ENCODE results near the gene GJD4. TPM values are rescaled to one million over a fixed set of nuclear protein-coding genes. Genes with fewer than 3 reads are reported as not detected.

The GJD4 gene
- total RNA-seq, 2 donors from 2014 or later: not detected

DNA sequence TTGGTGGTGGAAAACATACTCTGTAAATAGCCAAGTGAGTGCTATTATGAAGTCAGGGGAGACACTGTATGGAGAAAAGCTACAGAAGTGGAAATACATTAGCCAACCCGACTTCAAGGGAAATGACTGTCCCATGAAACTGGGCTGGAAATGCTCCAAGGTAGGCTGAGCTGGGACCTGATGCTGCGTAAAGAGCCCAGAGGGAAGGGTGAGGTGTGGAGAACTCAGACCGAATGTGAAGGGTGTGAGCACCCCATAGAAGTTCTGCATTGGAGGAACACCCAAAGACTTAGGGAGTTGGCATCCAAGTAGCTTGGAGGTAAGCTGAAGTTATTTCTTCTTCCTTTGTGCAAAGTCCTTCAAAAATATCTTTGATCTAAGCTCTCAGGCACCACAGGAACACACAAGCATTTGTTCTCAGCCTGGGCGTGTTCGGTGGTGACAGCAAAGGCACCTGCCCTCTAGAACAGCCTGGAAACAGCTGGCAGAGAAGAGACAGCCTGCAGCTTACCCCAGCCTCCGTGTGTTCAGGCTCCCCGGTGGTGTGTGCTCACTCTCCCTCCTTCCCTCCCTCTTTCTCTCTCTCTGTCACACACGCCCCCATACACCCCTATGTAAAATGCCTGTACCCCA, 19.1 kb upstream of the GJD4 start:
- Histone ChIP-seq H3K9me3 (no peaks in the 10 kb centered on the region), H3K36me3 (no peaks in the 10 kb centered on the region), H3K4me1 (no peaks in the 10 kb centered on the region), H3K27ac (no peak overlapping the region), H3K4me3 (no peak overlapping the region), H3K27me3 (no peaks in the 10 kb centered on the region)
- DNase-seq (ENCODE audit: low spot score): no peak
- TF ChIP-seq CTCF (IDR thresholded peaks at IDR 0.05): no peak

DNA sequence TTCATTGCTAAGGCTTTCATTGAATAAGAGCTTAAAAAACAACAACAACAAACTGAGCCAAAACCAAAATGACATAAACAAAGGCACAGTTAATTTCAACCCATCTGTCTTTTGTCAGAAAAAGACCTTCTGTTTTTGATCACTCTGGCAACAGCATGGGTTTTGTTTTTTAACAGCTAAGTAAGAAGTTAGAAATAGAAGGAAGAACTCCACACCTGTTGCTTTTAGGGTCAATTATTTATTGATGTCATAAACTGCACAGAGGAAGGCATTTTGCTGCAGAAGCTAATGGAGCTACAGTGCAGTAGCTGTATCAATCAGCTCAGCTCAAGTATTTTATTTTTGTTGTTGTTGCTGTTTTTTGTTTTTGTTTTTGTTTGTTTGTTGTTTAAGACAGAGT, 16.3 kb upstream of the GJD4 start:
- Histone ChIP-seq H3K4me3 (no peak overlapping the region), H3K4me1 (no peaks in the 10 kb centered on the region), H3K27ac (no peak overlapping the region), H3K36me3 (no peaks in the 10 kb centered on the region), H3K27me3 (no peaks in the 10 kb centered on the region), H3K9me3 (no peaks in the 10 kb centered on the region)
- no peak for TF ChIP-seq CTCF (IDR thresholded peaks at IDR 0.05)
- DNase-seq (ENCODE audit: low spot score): no peak

DNA sequence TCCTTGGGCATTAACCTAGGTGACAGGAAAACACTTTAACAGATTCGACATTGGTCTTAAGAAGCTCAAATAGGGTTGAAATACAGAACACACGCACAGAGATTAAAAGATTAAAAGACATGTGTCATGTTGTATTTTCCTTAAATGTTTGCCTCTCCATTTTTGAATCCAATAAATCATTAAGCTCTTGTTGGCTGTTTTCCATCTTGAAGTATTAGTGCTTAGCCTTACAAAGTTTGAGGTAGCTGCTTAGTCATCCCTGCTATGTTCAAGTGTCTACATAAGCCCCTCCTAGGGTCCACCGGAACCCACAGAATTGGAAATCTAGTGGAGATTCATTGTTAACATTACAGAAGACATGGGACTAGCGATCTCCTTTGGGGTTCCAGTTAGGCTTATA, 12.7 kb upstream of the GJD4 start:
- TF ChIP-seq CTCF (IDR thresholded peaks at IDR 0.05): no peak
- no peak for DNase-seq (ENCODE audit: low spot score)
- Histone ChIP-seq H3K27me3 (no peaks in the 10 kb centered on the region), H3K4me3 (no peak overlapping the region), H3K27ac (no peak overlapping the region), H3K36me3 (no peaks in the 10 kb centered on the region), H3K4me1 (no peaks in the 10 kb centered on the region), H3K9me3 (no peaks in the 10 kb centered on the region)

DNA sequence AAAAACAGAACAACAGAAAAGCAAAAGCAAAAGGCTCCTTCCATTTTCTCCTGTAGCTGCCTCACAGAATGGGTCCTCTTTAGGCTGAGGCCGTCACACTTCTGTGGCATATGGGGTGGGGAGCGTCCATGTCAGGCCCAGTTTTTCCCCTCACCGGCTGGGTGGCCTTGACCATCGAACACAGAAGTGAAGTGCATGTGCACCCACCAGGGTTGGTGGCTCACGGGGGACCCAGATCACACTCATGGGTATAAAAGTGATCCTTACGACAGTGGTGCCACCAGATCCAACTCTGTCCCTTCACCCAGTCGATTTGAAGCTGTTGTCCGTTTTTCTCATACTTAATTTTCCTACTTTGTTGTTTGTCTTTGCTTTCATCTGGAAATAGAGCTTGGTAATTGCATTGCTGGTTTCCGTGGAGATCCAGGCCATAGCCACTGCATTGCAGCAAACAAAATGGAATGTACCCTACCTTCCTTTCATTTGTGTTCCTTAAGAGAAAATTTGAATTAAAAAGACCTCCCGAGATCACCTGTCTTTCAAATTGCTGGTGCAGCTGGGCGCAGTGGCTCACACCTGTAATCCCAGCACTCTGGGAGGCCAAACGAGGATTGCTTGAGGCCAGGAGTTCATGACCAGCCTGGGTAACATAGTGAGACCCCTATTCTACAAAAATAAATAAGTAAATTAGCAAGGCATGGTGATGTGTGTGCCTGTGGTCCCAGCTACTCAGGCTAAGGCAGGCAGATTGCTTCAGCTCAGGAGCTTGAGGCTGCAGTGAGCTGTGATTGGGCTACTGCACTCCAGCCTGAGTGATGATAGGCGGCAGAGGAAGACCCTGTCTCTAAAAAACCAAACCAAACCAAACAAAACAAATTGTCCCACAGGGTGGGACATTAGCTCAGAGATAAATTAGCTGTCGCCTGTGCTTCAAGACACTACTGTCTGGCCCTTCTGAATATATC, 10.7 kb upstream of the GJD4 start:
- Histone ChIP-seq H3K27ac (no peak overlapping the region), H3K4me1 (no peaks in the 10 kb centered on the region), H3K27me3 (no peaks in the 10 kb centered on the region), H3K9me3 (no peaks in the 10 kb centered on the region), H3K36me3 (no peaks in the 10 kb centered on the region), H3K4me3 (no peak overlapping the region)
- no peak for TF ChIP-seq CTCF (IDR thresholded peaks at IDR 0.05)
- DNase-seq (ENCODE audit: low spot score): no peak

DNA sequence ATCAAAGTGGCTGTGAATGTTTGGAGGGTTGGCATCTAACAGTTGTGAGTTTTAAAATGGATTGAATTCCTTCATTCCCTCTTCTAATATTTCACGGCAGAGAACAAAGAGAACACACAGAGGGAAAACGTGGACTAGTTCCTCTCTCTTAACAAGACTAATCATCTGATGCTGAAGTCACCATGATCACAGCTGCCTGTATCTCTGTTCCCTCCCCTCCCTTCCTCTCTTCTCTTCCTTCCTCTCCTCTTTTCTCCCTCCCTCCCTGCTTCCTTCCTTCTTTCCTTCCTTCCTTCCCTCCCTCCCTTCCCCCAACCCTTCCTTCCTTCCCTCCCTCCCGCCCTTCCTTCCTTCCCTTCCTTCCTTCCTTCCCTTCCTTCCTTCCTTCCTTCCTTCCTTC, 10.0 kb upstream of the GJD4 start:
- no peaks in the 10 kb centered on the region for H3K36me3 ChIP-seq
- no peaks in the 10 kb centered on the region for H3K27me3 ChIP-seq
- DNase-seq (ENCODE audit: low spot score): no peak
- TF ChIP-seq CTCF (IDR thresholded peaks at IDR 0.05): no peak
- no peak overlapping the region for H3K4me3 ChIP-seq
- no peak overlapping the region for H3K27ac ChIP-seq
- H3K9me3 ChIP-seq: no peaks in the 10 kb centered on the region
- H3K4me1 ChIP-seq: no peaks in the 10 kb centered on the region
